Inflammatory macrophage treated with lipopolysaccharide for 1 hour (primary cell): ENCODE results near the gene FAS.

ENCODE experiments used
- DNase-seq, 2 donors: peaks; one replicate each; pipeline ENCODE4 v3.0.0-alpha.2; 2020 to 2022

The FAS gene

GRCh38 chr10:89043052-89043451 is 52.5 kb downstream of the FAS start:
- no peak for DNase-seq

GRCh38 chr10:89047397-89047796 is 56.8 kb downstream of the FAS start:
- peak; percentile 24 to 31 for DNase-seq

- no peak for DNase-seq
Observed at GRCh38 chr10:89051593-89051992, 61.0 kb downstream of the FAS start.

GRCh38 chr10:89053555-89053954 is 63.0 kb downstream of the FAS start:
- DNase-seq, result no peak

GRCh38 chr10:89055159-89055558 is 64.6 kb downstream of the FAS start:
- no peak for DNase-seq

- DNase-seq, result no peak
Observed at GRCh38 chr10:89062861-89063260, 72.3 kb downstream of the FAS start.

- no peak for DNase-seq
Observed at GRCh38 chr10:89063465-89063864, 72.9 kb downstream of the FAS start.

GRCh38 chr10:89064748-89065147 is 74.2 kb downstream of the FAS start:
- DNase-seq, result no peak
